ENCODE measurements around the gene OBI1.

GRCh38 chr13:78610381-78610883 lies 48.5 kb downstream of the OBI1 start:
- TF ChIP-seq POLR2AphosphoS5 (IDR thresholded peaks at IDR 0.05; ENCODE audit: borderline replicate concordance, low read depth, low read length) (peak; percentile 21; the same call in 1 of the 2 replicates), FOXP2 (optimal IDR thresholded peaks at IDR 0.05; ENCODE audit: control extremely low read depth, extremely low read length, insufficient read depth) (no peak)

Measured in SK-N-MC (cell line).